DMS53 treated with DMSO at 0.1 percent for 48 hours (cell line): ENCODE data around the gene POLD4.
"Not testable (repeated sequence)": the region's sequence is repeated elsewhere in the genome, so short reads cannot be mapped to it uniquely, and the experiment has no call there.

ENCODE experiments used
- DNase-seq: peaks from one replicate; lab custom pipeline; 2025; ENCODE audit not compliant: unreplicated experiment; lab: John Stamatoyannopoulos, UW

The POLD4 gene

GRCh38 chr11:67354075-67355022 is 1.0 kb upstream of the POLD4 start:
- peak; percentile 84 for DNase-seq

GRCh38 chr11:67352546-67353316 is 615 bp downstream of the POLD4 start:
- peak; percentile 89 for DNase-seq

- peak; percentile 89 for DNase-seq
Observed at GRCh38 chr11:67351275-67352005, 1.9 kb downstream of the POLD4 start.

GRCh38 chr11:67349928-67350465 is 3.3 kb downstream of the POLD4 start:
- no peak for DNase-seq

- DNase-seq = no peak
Observed at GRCh38 chr11:67349457-67349856, 3.9 kb downstream of the POLD4 start.

- DNase-seq = no peak
Observed at GRCh38 chr11:67349036-67349435, 4.3 kb downstream of the POLD4 start.

- DNase-seq = no peak
Observed at GRCh38 chr11:67347964-67348749, 5.2 kb downstream of the POLD4 start.

- peak; percentile 73 for DNase-seq
Observed at GRCh38 chr11:67345920-67346819, 7.2 kb downstream of the POLD4 start.

- DNase-seq = no peak
Observed at GRCh38 chr11:67345247-67345919, 8.0 kb downstream of the POLD4 start.

GRCh38 chr11:67344264-67344663 is 9.1 kb downstream of the POLD4 start:
- no peak for DNase-seq

GRCh38 chr11:67337257-67337656 is 16.1 kb downstream of the POLD4 start:
- no peak for DNase-seq

- DNase-seq = no peak
Observed at GRCh38 chr11:67332081-67332691, 21.2 kb downstream of the POLD4 start.

GRCh38 chr11:67323526-67323925 is 29.8 kb downstream of the POLD4 start:
- DNase-seq = no peak

GRCh38 chr11:67322049-67322448 is 31.3 kb downstream of the POLD4 start:
- no peak for DNase-seq

GRCh38 chr11:67321313-67321871 is 32.0 kb downstream of the POLD4 start:
- no peak for DNase-seq

- DNase-seq = no peak
Observed at GRCh38 chr11:67320691-67321090, 32.7 kb downstream of the POLD4 start.

GRCh38 chr11:67320011-67320410 is 33.3 kb downstream of the POLD4 start:
- no peak for DNase-seq

GRCh38 chr11:67318876-67319275 is 34.5 kb downstream of the POLD4 start:
- not testable (repeated sequence) for DNase-seq
